ENCODE measurements around the gene CCKAR.
A peak's percentile ranks its signal among the peaks of the same experiment; 100 is the strongest.

Gene CCKAR

DNA sequence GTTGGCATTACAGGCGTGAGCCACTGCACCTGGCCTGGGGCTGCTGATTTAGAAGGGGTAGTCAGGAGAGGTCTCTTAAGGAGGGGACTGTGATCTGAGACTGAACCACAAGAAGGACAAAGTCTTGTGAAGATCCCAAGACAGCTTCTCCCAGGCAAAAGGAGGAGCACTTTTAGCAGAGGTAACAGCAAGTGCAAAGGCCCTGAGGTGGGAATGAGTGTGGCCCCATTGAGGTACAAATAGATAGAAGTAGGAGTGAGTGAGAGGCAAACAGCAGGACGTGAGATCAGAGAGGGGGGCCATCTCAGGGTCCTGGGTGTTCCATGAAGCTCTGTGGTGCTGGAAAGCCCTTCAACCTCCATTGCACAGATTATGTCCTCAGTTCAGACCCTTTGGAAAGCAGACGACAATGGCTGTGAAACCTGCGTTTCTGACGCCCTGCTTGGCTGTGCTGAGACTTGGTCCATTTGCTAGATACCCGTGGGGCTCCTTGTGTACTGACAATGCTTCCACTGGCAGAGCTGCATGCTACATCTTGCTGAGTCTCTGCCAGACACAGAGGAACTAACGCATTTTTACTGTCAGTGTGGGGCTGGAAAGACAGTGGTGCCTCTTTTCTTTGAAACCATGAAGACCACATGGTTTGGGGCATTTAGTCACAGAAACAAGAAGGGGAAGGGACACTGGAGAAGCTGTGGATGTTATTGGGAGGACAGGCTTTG lies 1.3 kb upstream of the CCKAR start:
- Histone ChIP-seq H4K8ac (ENCODE audit: low read depth, low read length) (no peak overlapping the region), H3K27ac (replicated peaks; ENCODE audit: low read length) (no peak overlapping the region), H2BK120ac (ENCODE audit: low read depth, low read length) (no peak overlapping the region), H3K4me3 (ENCODE audit: low read length in 2 of 2) (no peak overlapping the region), H3K79me1 (ENCODE audit: low read depth, low read length) (no peaks in the 10 kb centered on the region), H3K14ac (ENCODE audit: low read length) (peak overlapping the region; percentile 49), H3K4me1 (ENCODE audit: control insufficient read depth in 2 of 2, insufficient read depth in 1 of 2, low read depth in 1 of 2, low read length in 2 of 2) (peaks cover 0 to 11% of the 10 kb centered on the region in 2 donors), H3K18ac (ENCODE audit: low read length) (peak overlapping the region; percentile 30), H3K36me3 (replicated peaks in 1 of 2; ENCODE audit: control insufficient read depth in 2 of 2, insufficient read depth in 2 of 2, low read length in 2 of 2) (no peaks in the 10 kb centered on the region), H3K9me3 (replicated peaks in 1 of 2; ENCODE audit: control insufficient read depth in 2 of 2, insufficient read depth in 1 of 2, low read depth in 1 of 2, low read length in 2 of 2) (no peaks in the 10 kb centered on the region), H3K9ac (ENCODE audit: low read depth, low read length, poor library complexity) (no peak overlapping the region), H3K27me3 (ENCODE audit: control insufficient read depth in 3 of 3, insufficient read depth in 3 of 3, low read depth in 1 of 3, low read length in 3 of 3) (peaks cover 0 to 18% (median 0%) of the 10 kb centered on the region in 3 experiments), H3K4ac (ENCODE audit: low read length) (no peak overlapping the region), H2BK12ac (ENCODE audit: low read length) (no peak overlapping the region), H2BK5ac (ENCODE audit: low read length) (no peak overlapping the region), H2AFZ (ENCODE audit: low read length) (no peak overlapping the region), H3K4me2 (ENCODE audit: insufficient read depth, low read length, poor library complexity, severe bottlenecking) (no peak overlapping the region), H4K91ac (ENCODE audit: low read depth, low read length, poor library complexity) (no peak overlapping the region), H2AK5ac (ENCODE audit: low read depth, low read length) (no peak overlapping the region), H2BK15ac (ENCODE audit: low read length) (no peak overlapping the region), H3K23ac (ENCODE audit: low read depth, low read length, poor library complexity) (no peak overlapping the region)
- WGBS, 2 donors (ENCODE audit: extremely low coverage in 2 of 2, insufficient read length in 2 of 2, insufficient replicate concordance in 1 of 2), result no CpG with 5 or more reads among the region's 7 CpGs
- DNase-seq (ENCODE audit: low spot score), result no peak

DNA sequence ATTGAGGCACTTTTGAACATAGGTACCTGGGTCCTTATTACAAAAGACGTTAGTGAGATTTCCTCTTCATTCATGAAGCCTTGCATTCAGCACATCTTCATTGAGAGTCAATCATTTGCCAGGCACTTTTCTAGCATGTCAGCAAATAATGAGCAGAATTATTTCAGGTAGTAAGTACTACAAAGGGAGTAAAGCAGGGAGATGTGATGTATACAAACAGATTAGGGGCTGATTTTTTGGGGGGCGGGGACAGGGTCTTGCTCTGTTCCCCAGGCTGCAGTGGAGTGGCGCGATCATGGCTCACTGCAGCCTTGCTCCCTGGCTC lies 638 bp upstream of the CCKAR start:
- Histone ChIP-seq H4K91ac (ENCODE audit: low read depth, low read length, poor library complexity) (no peak overlapping the region), H2BK15ac (ENCODE audit: low read length) (no peak overlapping the region), H3K79me1 (ENCODE audit: low read depth, low read length) (no peaks in the 10 kb centered on the region), H2BK5ac (ENCODE audit: low read length) (no peak overlapping the region), H3K18ac (ENCODE audit: low read length) (no peak overlapping the region), H3K4me3 (ENCODE audit: low read length in 2 of 2) (no peak overlapping the region), H2AFZ (ENCODE audit: low read length) (no peak overlapping the region), H3K23ac (ENCODE audit: low read depth, low read length, poor library complexity) (no peak overlapping the region), H3K27ac (replicated peaks; ENCODE audit: low read length) (no peak overlapping the region), H3K9me3 (replicated peaks in 1 of 2; ENCODE audit: control insufficient read depth in 2 of 2, insufficient read depth in 1 of 2, low read depth in 1 of 2, low read length in 2 of 2) (no peaks in the 10 kb centered on the region), H3K14ac (ENCODE audit: low read length) (no peak overlapping the region), H2AK5ac (ENCODE audit: low read depth, low read length) (no peak overlapping the region), H3K4ac (ENCODE audit: low read length) (no peak overlapping the region), H3K27me3 (ENCODE audit: control insufficient read depth in 3 of 3, insufficient read depth in 3 of 3, low read depth in 1 of 3, low read length in 3 of 3) (peaks cover 0 to 18% (median 0%) of the 10 kb centered on the region in 3 experiments), H4K8ac (ENCODE audit: low read depth, low read length) (no peak overlapping the region), H2BK120ac (ENCODE audit: low read depth, low read length) (no peak overlapping the region), H2BK12ac (ENCODE audit: low read length) (no peak overlapping the region), H3K4me1 (ENCODE audit: control insufficient read depth in 2 of 2, insufficient read depth in 1 of 2, low read depth in 1 of 2, low read length in 2 of 2) (peaks cover 0 to 11% of the 10 kb centered on the region in 2 donors), H3K4me2 (ENCODE audit: insufficient read depth, low read length, poor library complexity, severe bottlenecking) (no peak overlapping the region), H3K9ac (ENCODE audit: low read depth, low read length, poor library complexity) (no peak overlapping the region), H3K36me3 (replicated peaks in 1 of 2; ENCODE audit: control insufficient read depth in 2 of 2, insufficient read depth in 2 of 2, low read length in 2 of 2) (no peaks in the 10 kb centered on the region)
- no peak for DNase-seq (ENCODE audit: low spot score)
- WGBS, 2 donors (ENCODE audit: extremely low coverage in 2 of 2, insufficient read length in 2 of 2, insufficient replicate concordance in 1 of 2), result no CpG with 5 or more reads among the region's 4 CpGs

DNA sequence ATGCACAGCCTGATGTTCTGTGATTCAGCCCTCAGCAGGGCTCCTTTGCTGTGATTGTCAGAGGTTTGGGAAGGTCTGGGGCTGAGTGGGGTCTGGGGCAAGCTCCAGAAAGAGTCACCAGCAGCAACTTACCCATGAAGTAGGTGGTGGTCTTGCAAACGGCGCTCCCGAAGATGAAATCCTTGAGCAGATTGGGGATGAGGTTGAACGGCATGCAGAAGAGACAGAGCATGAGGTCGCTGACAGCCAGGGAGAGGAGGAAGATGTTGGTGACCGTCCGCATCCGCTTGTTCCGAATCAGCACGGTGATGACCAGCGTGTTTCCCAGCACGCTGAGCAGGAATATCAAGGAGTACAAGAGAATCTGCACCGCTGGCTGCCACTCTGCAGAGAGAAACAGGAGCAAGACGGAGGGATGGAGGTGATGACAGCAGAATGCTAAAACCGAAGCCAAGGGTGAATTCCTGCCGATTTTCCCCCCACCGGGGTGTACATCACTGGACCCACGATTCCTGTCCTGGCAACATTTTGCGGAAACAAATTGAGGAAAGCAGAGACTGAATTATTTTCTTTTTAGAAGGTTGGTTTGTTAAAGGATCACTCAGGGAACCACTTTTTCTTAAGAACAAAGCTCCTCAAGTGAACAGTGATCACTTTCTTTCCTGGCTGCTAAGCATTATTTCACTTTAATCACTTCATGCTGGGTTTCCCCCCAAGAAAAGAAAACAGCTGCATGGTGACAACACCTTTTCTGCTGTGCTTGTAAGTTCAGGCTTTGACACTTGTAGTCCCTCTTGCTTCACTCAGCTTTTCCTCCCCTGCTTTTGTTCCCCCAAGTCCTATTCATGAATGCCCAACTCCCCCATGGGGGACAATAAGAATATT lies 941 bp downstream of the CCKAR start:
- Histone ChIP-seq H4K91ac (ENCODE audit: low read depth, low read length, poor library complexity) (no peak overlapping the region), H3K27me3 (ENCODE audit: control insufficient read depth in 3 of 3, insufficient read depth in 3 of 3, low read depth in 1 of 3, low read length in 3 of 3) (peaks cover 0 to 18% (median 0%) of the 10 kb centered on the region in 3 experiments), H3K27ac (replicated peaks; ENCODE audit: low read length) (no peak overlapping the region), H2AFZ (ENCODE audit: low read length) (no peak overlapping the region), H2BK120ac (ENCODE audit: low read depth, low read length) (no peak overlapping the region), H2BK12ac (ENCODE audit: low read length) (no peak overlapping the region), H3K79me1 (ENCODE audit: low read depth, low read length) (no peaks in the 10 kb centered on the region), H2BK5ac (ENCODE audit: low read length) (no peak overlapping the region), H3K36me3 (replicated peaks in 1 of 2; ENCODE audit: control insufficient read depth in 2 of 2, insufficient read depth in 2 of 2, low read length in 2 of 2) (no peaks in the 10 kb centered on the region), H3K18ac (ENCODE audit: low read length) (peak overlapping the region; percentile 15), H3K23ac (ENCODE audit: low read depth, low read length, poor library complexity) (no peak overlapping the region), H3K4me1 (ENCODE audit: control insufficient read depth in 2 of 2, insufficient read depth in 1 of 2, low read depth in 1 of 2, low read length in 2 of 2) (peaks cover 0 to 11% of the 10 kb centered on the region in 2 donors), H2AK5ac (ENCODE audit: low read depth, low read length) (no peak overlapping the region), H3K4me2 (ENCODE audit: insufficient read depth, low read length, poor library complexity, severe bottlenecking) (no peak overlapping the region), H3K9me3 (replicated peaks in 1 of 2; ENCODE audit: control insufficient read depth in 2 of 2, insufficient read depth in 1 of 2, low read depth in 1 of 2, low read length in 2 of 2) (no peaks in the 10 kb centered on the region), H3K14ac (ENCODE audit: low read length) (no peak overlapping the region), H3K9ac (ENCODE audit: low read depth, low read length, poor library complexity) (no peak overlapping the region), H3K4ac (ENCODE audit: low read length) (no peak overlapping the region), H3K4me3 (ENCODE audit: low read length in 2 of 2) (no peak overlapping the region), H4K8ac (ENCODE audit: low read depth, low read length) (no peak overlapping the region), H2BK15ac (ENCODE audit: low read length) (no peak overlapping the region)
- no peak for DNase-seq (ENCODE audit: low spot score)
- WGBS, 2 donors (ENCODE audit: extremely low coverage in 2 of 2, insufficient read length in 2 of 2, insufficient replicate concordance in 1 of 2), result no CpG with 5 or more reads among the region's 19 CpGs

DNA sequence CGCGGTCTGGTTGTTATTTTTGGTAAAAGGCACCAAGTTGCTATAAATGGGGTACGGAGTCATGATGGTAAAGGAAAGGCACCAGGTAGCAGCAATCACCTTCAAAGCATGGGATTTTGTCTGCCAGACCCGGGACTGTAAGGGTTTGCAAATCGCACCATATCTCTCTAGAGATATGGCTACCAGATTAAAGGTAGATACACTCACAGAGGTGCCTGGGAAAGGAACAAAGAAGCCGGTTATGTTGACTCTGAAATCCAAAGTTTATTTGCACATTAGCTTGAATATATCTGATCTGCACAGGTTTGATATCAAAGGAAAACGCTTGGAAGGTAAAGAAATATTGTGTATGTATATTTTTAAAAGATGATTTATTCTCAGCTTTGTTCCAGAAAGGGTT lies 4.6 kb downstream of the CCKAR start:
- Histone ChIP-seq H4K8ac (ENCODE audit: low read depth, low read length) (no peak overlapping the region), H3K27ac (replicated peaks; ENCODE audit: low read length) (no peak overlapping the region), H3K14ac (ENCODE audit: low read length) (no peak overlapping the region), H3K4me1 (ENCODE audit: control insufficient read depth in 2 of 2, insufficient read depth in 1 of 2, low read depth in 1 of 2, low read length in 2 of 2) (peaks cover 0 to 11% of the 10 kb centered on the region in 2 donors), H4K91ac (ENCODE audit: low read depth, low read length, poor library complexity) (no peak overlapping the region), H3K4me3 (ENCODE audit: low read length in 2 of 2) (no peak overlapping the region), H2BK15ac (ENCODE audit: low read length) (no peak overlapping the region), H3K79me1 (ENCODE audit: low read depth, low read length) (no peaks in the 10 kb centered on the region), H3K4ac (ENCODE audit: low read length) (no peak overlapping the region), H3K4me2 (ENCODE audit: insufficient read depth, low read length, poor library complexity, severe bottlenecking) (no peak overlapping the region), H2AK5ac (ENCODE audit: low read depth, low read length) (no peak overlapping the region), H3K18ac (ENCODE audit: low read length) (no peak overlapping the region), H3K23ac (ENCODE audit: low read depth, low read length, poor library complexity) (no peak overlapping the region), H3K27me3 (ENCODE audit: control insufficient read depth in 3 of 3, insufficient read depth in 3 of 3, low read depth in 1 of 3, low read length in 3 of 3) (peaks cover 0 to 19% (median 0%) of the 10 kb centered on the region in 3 experiments), H2BK5ac (ENCODE audit: low read length) (no peak overlapping the region), H2BK120ac (ENCODE audit: low read depth, low read length) (no peak overlapping the region), H2BK12ac (ENCODE audit: low read length) (no peak overlapping the region), H3K9ac (ENCODE audit: low read depth, low read length, poor library complexity) (no peak overlapping the region), H3K9me3 (replicated peaks in 1 of 2; ENCODE audit: control insufficient read depth in 2 of 2, insufficient read depth in 1 of 2, low read depth in 1 of 2, low read length in 2 of 2) (no peaks in the 10 kb centered on the region), H3K36me3 (replicated peaks in 1 of 2; ENCODE audit: control insufficient read depth in 2 of 2, insufficient read depth in 2 of 2, low read length in 2 of 2) (no peaks in the 10 kb centered on the region), H2AFZ (ENCODE audit: low read length) (no peak overlapping the region)
- DNase-seq (ENCODE audit: low spot score), result no peak
- no CpG with 5 or more reads among the region's 7 CpGs for WGBS, 2 donors (ENCODE audit: extremely low coverage in 2 of 2, insufficient read length in 2 of 2, insufficient replicate concordance in 1 of 2)

Data from neuronal stem cell (in vitro differentiated cells).